Esophagus muscularis mucosa (tissue), 4 donors: ENCODE data around the gene ZNF862.

ENCODE experiments used
- EP300 ChIP-seq: sonication (generic); formaldehyde crosslinking; IDR thresholded peaks from one replicate; pipeline ENCODE4 v1.6.1; 2017; ENCODE audit warnings: antibody characterized with exemption
- POLR2A ChIP-seq: fragments of 450-650 bp; IDR thresholded peaks from one replicate; pipeline ENCODE4 v1.6.1; 2017; ENCODE audit warnings: antibody characterized with exemption, moderate library complexity, mild to moderate bottlenecking, low read depth
- POLR2AphosphoS5 ChIP-seq, 2 donors: sonication (generic); formaldehyde crosslinking; IDR thresholded peaks; one replicate each; pipeline ENCODE4 v1.6.1; 2017; ENCODE audit warnings: antibody characterized with exemption in 2 of 2
- TF ChIP-seq, protein P1 (sequence below), 3 experiments: fragments of 200-600 bp in 2 of 3; fragments of 450-650 bp in 1 of 3; sonication (generic) in 2 of 3; IDR thresholded peaks; one replicate each; pipeline ENCODE4 v1.5.1; 2017 to 2019; ENCODE audit warnings: antibody characterized with exemption in 3 of 3, mild to moderate bottlenecking in 2 of 3, moderate library complexity in 1 of 3

DNA sequence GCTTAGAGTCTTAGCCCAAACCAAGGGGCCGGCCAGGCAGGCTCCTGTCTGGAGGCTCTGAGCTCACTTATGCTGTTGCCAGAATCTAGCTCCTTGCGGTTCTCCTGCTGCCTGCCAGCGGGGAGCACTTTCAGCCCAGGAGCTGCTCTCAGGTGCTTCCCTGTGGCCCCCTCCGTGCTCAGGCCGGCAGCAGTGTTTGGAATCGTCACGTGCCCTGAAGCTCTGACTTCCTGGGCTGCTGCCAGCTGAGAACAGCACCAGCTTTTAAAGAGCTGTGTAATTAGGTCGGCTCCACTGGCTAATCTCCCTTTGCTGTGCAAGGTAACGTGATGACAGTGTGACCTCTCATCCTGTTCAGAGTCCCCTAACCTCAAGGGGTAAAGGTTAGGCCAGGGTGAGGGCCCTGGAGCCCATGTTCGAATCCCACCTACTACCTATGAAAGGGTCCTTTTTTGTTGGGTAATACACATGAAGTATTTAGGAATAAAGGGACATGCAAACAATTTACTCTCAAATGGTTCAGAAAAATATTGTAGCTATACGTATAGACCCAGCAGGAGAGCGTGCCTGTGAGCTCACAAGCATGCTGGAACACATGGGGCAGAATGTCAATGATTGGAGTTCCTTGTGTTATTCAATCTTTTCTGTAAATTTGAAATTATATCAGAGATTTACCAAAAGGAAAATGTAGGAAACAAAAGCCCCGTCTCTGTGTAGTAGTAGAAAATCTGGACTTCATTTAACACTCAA, 16.6 kb downstream of the ZNF862 start:
- TF ChIP-seq, protein P1, sequence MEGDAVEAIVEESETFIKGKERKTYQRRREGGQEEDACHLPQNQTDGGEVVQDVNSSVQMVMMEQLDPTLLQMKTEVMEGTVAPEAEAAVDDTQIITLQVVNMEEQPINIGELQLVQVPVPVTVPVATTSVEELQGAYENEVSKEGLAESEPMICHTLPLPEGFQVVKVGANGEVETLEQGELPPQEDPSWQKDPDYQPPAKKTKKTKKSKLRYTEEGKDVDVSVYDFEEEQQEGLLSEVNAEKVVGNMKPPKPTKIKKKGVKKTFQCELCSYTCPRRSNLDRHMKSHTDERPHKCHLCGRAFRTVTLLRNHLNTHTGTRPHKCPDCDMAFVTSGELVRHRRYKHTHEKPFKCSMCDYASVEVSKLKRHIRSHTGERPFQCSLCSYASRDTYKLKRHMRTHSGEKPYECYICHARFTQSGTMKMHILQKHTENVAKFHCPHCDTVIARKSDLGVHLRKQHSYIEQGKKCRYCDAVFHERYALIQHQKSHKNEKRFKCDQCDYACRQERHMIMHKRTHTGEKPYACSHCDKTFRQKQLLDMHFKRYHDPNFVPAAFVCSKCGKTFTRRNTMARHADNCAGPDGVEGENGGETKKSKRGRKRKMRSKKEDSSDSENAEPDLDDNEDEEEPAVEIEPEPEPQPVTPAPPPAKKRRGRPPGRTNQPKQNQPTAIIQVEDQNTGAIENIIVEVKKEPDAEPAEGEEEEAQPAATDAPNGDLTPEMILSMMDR (IDR thresholded peaks at IDR 0.05) = no peak
- TF ChIP-seq POLR2A (no peak), POLR2AphosphoS5 (IDR thresholded peaks at IDR 0.05) (peak in 1 of 2 donors; percentile 43), EP300 (no peak)
